C4-2B (cell line): ENCODE data around the gene CDKN2A.

Experiments used
- H3K27ac ChIP-seq: fragments of 450-650 bp; 2 replicates; pipeline ENCODE4 v1.5.1; 2017
- ZFX ChIP-seq: fragments of 450-650 bp; IDR thresholded peaks from 2 replicates; pipeline ENCODE4 v1.6.1; 2017
- TF ChIP-seq, protein P1 (sequence below): fragments of 450-650 bp; conservative IDR thresholded peaks from 2 replicates; pipeline ENCODE4 v1.5.1; 2017; ENCODE audit warnings: mild to moderate bottlenecking

CDKN2A gene

GRCh38 chr9:22036866-22037626, 42.9 kb upstream of the CDKN2A start:
- TF ChIP-seq, protein P1, sequence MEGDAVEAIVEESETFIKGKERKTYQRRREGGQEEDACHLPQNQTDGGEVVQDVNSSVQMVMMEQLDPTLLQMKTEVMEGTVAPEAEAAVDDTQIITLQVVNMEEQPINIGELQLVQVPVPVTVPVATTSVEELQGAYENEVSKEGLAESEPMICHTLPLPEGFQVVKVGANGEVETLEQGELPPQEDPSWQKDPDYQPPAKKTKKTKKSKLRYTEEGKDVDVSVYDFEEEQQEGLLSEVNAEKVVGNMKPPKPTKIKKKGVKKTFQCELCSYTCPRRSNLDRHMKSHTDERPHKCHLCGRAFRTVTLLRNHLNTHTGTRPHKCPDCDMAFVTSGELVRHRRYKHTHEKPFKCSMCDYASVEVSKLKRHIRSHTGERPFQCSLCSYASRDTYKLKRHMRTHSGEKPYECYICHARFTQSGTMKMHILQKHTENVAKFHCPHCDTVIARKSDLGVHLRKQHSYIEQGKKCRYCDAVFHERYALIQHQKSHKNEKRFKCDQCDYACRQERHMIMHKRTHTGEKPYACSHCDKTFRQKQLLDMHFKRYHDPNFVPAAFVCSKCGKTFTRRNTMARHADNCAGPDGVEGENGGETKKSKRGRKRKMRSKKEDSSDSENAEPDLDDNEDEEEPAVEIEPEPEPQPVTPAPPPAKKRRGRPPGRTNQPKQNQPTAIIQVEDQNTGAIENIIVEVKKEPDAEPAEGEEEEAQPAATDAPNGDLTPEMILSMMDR = no peak
- no peak for TF ChIP-seq ZFX
- H3K27ac ChIP-seq = no peak overlapping the region

DNA sequence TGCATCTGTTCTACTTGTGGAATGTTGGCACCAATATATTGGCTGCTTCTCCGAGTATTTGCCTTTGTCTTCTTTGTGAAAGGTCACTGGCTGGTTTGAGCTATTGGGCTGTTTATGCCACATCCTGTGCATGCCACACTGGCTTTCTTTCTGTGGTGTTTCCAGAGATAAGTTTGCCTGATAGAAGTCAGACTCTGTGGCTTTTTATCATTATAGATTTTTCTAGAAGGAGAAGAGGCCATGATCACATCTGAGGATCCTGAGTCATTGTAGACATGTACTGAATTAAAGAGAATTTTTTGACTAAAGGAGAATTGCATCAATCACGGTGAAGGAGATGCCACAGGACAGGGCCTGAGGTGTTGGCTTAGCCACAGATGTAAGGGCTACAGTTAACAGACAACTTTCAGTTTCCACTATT, 41.4 kb upstream of the CDKN2A start:
- TF ChIP-seq, protein P1 = no peak
- TF ChIP-seq ZFX = no peak
- no peak overlapping the region for H3K27ac ChIP-seq

- no peak overlapping the region for H3K27ac ChIP-seq
- TF ChIP-seq ZFX = no peak
- TF ChIP-seq, protein P1 = no peak
Observed at GRCh38 chr9:22033012-22033630, 38.9 kb upstream of the CDKN2A start.

- no peak overlapping the region for H3K27ac ChIP-seq
- TF ChIP-seq, protein P1 = no peak
- no peak for TF ChIP-seq ZFX
Observed at GRCh38 chr9:22031655-22032411, 37.6 kb upstream of the CDKN2A start.

DNA sequence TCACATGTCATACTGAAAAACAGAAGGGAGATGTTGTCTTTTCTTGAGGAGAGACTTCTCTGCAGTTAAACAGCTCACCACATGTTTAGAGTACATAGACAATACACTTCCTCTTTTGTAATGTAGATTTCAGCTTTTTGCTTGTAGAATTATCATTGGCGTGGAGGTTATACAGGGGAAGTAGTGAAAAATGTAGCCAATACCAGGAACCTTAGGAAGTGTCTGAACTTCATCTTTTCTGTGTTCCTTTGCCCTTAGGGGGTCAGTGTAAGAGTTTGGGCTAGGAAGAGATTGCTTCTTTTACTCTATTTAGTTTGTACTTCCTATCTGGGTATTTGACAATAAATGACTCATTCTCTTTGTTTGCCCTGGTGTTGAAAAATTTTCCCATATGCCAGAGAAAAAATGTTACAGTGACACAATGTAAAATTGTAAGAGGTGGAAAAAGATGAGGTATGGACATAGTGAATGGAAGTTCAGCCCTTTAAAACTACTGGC, 36.0 kb upstream of the CDKN2A start:
- H3K27ac ChIP-seq = no peak overlapping the region

GRCh38 chr9:22029231-22029630, 35.0 kb upstream of the CDKN2A start:
- H3K27ac ChIP-seq = no peak overlapping the region
- TF ChIP-seq, protein P1 = no peak
- no peak for TF ChIP-seq ZFX

More for the DNA sequence above, 36.0 kb upstream of the CDKN2A start:
- TF ChIP-seq, protein P1 = no peak
- no peak for TF ChIP-seq ZFX
